ENCODE data around the gene PEX5. TPM values are rescaled to one million over a fixed set of nuclear protein-coding genes. Genes with fewer than 3 reads are reported as not detected.
"Not testable (repeated sequence)": the region's sequence is repeated elsewhere in the genome, so short reads cannot be mapped to it uniquely, and the experiment has no call there.

Gene PEX5
- total and polyA plus RNA-seq, 8 donors: 34.1 to 59.4 (median 50.3) TPM

DNA sequence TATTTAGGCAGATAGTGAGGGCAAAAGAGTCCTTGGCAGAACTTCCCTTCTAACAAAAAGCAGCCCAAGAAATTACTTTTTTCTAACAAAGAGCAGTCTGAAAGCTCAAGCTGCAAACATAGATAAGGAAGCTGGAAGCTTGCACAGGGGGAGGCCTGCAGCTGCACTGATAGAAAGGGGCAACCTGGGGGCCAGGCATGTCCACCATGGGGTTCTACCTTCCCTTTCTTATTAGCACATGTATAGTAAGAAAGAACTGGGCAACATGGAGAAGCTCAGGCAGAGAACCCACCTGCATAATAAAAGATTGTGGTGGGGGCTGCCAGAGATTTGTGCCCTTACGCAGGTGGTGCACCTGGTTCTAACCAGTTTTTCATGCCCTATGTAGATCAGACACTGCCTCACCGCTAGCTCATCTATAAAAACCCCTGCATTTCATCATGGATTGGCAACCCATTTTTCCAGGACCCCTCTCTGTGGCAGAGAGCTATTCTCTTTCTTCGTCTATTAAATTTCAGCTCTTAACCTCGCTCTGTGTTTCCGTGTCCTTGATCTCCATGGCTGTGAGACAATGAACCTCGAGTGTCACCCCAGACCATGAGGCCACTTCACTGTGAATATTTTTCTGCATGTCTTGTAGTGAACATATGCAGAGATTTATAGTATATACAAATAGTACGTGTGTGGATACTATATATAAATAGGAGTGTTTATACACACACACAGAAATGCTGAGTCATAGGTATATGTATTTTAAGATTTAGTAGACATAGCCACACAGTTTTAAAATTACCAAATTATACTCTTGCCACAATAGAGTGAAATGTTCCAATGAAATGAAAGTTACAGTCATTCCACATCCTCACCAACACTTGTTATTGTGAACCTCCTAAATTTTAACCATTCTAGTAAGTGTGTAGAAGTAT is 53.0 kb downstream of the PEX5 start:
- H3K27me3 ChIP-seq: no peaks in the 10 kb centered on the region
- H3K9me3 ChIP-seq: no peaks in the 10 kb centered on the region
- no peak overlapping the region for H3K27ac ChIP-seq
- no peaks in the 10 kb centered on the region for H3K4me1 ChIP-seq
- no peak for DNase-seq
- H3K36me3 ChIP-seq: no peaks in the 10 kb centered on the region
- no peak for ATAC-seq
- no peak overlapping the region for H3K4me3 ChIP-seq
- TF ChIP-seq, protein P1, sequence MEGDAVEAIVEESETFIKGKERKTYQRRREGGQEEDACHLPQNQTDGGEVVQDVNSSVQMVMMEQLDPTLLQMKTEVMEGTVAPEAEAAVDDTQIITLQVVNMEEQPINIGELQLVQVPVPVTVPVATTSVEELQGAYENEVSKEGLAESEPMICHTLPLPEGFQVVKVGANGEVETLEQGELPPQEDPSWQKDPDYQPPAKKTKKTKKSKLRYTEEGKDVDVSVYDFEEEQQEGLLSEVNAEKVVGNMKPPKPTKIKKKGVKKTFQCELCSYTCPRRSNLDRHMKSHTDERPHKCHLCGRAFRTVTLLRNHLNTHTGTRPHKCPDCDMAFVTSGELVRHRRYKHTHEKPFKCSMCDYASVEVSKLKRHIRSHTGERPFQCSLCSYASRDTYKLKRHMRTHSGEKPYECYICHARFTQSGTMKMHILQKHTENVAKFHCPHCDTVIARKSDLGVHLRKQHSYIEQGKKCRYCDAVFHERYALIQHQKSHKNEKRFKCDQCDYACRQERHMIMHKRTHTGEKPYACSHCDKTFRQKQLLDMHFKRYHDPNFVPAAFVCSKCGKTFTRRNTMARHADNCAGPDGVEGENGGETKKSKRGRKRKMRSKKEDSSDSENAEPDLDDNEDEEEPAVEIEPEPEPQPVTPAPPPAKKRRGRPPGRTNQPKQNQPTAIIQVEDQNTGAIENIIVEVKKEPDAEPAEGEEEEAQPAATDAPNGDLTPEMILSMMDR (IDR thresholded peaks at IDR 0.05): no peak
- intact Hi-C loops (cut with DNase I): no loop called here

DNA sequence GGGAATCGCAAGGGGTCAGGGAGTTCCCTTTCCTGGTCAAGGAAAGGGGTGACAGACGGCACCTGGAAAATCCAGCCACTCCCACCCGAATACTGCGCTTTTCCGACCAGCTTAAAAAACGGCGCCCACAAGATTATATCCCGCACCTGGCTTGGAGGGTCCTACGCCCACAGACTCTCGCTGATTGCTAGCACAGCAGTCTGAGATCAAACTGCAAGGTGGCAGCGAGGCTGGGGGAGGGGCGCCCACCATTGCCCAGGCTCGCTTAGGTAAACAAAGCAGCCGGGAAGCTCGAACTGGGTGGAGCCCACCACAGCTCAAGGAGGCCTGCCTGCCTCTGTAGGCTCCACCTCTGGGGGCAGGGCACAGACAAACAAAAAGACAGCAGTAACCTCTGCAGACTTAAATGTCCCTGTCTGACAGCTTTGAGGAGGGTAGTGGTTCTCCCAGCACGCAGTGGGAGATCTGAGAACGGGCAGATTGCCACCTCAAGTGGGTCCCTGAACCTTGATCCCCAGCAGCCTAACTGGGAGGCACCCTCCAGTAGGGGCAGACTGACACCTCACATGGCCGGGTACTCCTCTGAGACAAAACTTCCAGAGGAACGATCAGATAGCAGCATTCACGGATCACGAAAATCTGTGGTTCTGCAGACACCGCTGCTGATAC is 62.0 kb downstream of the PEX5 start:
- H3K27ac ChIP-seq; intact Hi-C loops (cut with DNase I); H3K4me1 ChIP-seq; ATAC-seq; DNase-seq; H3K36me3 ChIP-seq; H3K4me3 ChIP-seq; H3K9me3 ChIP-seq; H3K27me3 ChIP-seq: not testable (repeated sequence)

DNA sequence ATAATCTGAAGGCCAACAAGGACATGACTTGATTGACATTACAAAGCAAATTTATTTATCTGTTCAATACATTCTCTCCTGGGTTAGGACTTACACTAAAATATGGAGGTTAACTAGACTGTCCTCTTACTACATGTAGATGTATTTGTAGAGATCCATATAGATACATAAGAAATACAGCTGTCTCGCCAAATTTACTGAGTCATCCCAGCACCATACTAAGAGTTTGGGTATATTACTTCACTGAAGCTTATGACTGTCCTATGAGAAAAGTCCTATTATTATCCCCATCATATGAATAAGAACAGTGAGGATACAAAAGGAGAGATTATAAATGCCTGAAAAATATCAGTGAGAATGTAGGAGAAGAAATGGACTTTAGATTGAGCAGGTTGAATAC is 69.6 kb downstream of the PEX5 start:
- Histone ChIP-seq H3K27me3 (no peaks in the 10 kb centered on the region), H3K36me3 (no peaks in the 10 kb centered on the region), H3K4me3 (no peak overlapping the region), H3K4me1 (no peaks in the 10 kb centered on the region), H3K27ac (no peak overlapping the region), H3K9me3 (no peaks in the 10 kb centered on the region)
- TF ChIP-seq, protein P1 (IDR thresholded peaks at IDR 0.05): no peak
- DNase-seq (no peak), ATAC-seq (no peak)
- intact Hi-C loops (cut with DNase I): no loop called here

Other genes starting within 250 kb of the PEX5 start
- gene RNU7-1, start 245.9 kb upstream of the PEX5 start, total RNA-seq: not detected
- gene RNU7-1, start 245.9 kb upstream of the PEX5 start, polyA plus RNA-seq (ENCODE audit: insufficient read length in 6 of 6): 1 to 10 TPM in 2 of 6 donors, not detected in 4; 7.9 to 9.7 TPM
- gene C12orf57, start 245.7 kb upstream of the PEX5 start, total RNA-seq: 100 to 1,000 TPM; 159 to 194 TPM
- gene C12orf57, start 245.7 kb upstream of the PEX5 start, polyA plus RNA-seq (ENCODE audit: insufficient read length in 6 of 6): 100 to 1,000 TPM; 175 to 239 (median 204) TPM
- gene PTPN6, start 238.3 kb upstream of the PEX5 start, total RNA-seq: 100 to 1,000 TPM in 1 of 2 donors, 10 to 100 TPM in 1; 74.6 to 145 TPM
- 10 to 100 TPM; 17.4 to 21.2 (median 18.3) TPM for gene PTPN6, start 238.3 kb upstream of the PEX5 start, polyA plus RNA-seq (ENCODE audit: insufficient read length in 6 of 6)
- 100 to 1,000 TPM; 113 to 142 TPM for gene PHB2, start 219.0 kb upstream of the PEX5 start, total RNA-seq
- 100 to 1,000 TPM; 280 to 322 (median 302) TPM for gene PHB2, start 219.0 kb upstream of the PEX5 start, polyA plus RNA-seq (ENCODE audit: insufficient read length in 6 of 6)
- gene EMG1, start 218.8 kb upstream of the PEX5 start, total RNA-seq: 10 to 100 TPM; 36.3 to 46.6 TPM
- gene EMG1, start 218.8 kb upstream of the PEX5 start, polyA plus RNA-seq (ENCODE audit: insufficient read length in 6 of 6): 10 to 100 TPM; 45.3 to 52.3 (median 47.6) TPM
- 100 to 1,000 TPM in 1 of 2 donors, 10 to 100 TPM in 1; 74.5 to 108 TPM for gene LPCAT3, start 171.2 kb upstream of the PEX5 start, total RNA-seq
- gene LPCAT3, start 171.2 kb upstream of the PEX5 start, polyA plus RNA-seq (ENCODE audit: insufficient read length in 6 of 6): 10 to 100 TPM; 54.7 to 70.7 (median 61.9) TPM
- gene C1S, start 129.0 kb upstream of the PEX5 start, total RNA-seq: 100 to 1,000 TPM; 302 to 326 TPM
- gene C1S, start 129.0 kb upstream of the PEX5 start, polyA plus RNA-seq (ENCODE audit: insufficient read length in 6 of 6): 100 to 1,000 TPM; 111 to 134 (median 120) TPM
- gene C1R, start 97.2 kb upstream of the PEX5 start, total RNA-seq: 100 to 1,000 TPM; 403 to 693 TPM
- 10 to 100 TPM; 69.3 to 98.5 (median 80.1) TPM for gene C1R, start 97.2 kb upstream of the PEX5 start, polyA plus RNA-seq (ENCODE audit: insufficient read length in 6 of 6)
- gene C1RL, start 80.5 kb upstream of the PEX5 start, total RNA-seq: 10 to 100 TPM; 65.9 to 72.7 TPM
- 10 to 100 TPM; 55.4 to 66.3 (median 61.4) TPM for gene C1RL, start 80.5 kb upstream of the PEX5 start, polyA plus RNA-seq (ENCODE audit: insufficient read length in 6 of 6)
- 1 to 10 TPM; 1.2 to 2.3 TPM for gene RBP5, start 60.8 kb upstream of the PEX5 start, total RNA-seq
- 10 to 100 TPM; 14.2 to 26.5 (median 22.1) TPM for gene RBP5, start 60.8 kb upstream of the PEX5 start, polyA plus RNA-seq (ENCODE audit: insufficient read length in 6 of 6)
- gene CLSTN3, start 59.3 kb upstream of the PEX5 start, total RNA-seq: 10 to 100 TPM; 30.3 to 45.8 TPM
- gene CLSTN3, start 59.3 kb upstream of the PEX5 start, polyA plus RNA-seq (ENCODE audit: insufficient read length in 6 of 6): 10 to 100 TPM; 58.4 to 80.9 (median 67.0) TPM
- gene ACSM4, start 114.4 kb downstream of the PEX5 start, total RNA-seq: not detected
- gene ACSM4, start 114.4 kb downstream of the PEX5 start, polyA plus RNA-seq (ENCODE audit: insufficient read length in 6 of 6): under 1 TPM in 1 of 6 donors, not detected in 5; 0.15 TPM